GM12872 (cell line): ENCODE measurements around the gene FAM184A.

ENCODE experiments used
- CTCF ChIP-seq: IDR thresholded peaks from 3 replicates; pipeline ENCODE4 v1.5.1; 2011; ENCODE audit warnings: low read depth, mild to moderate bottlenecking, low read length, moderate library complexity; ENCODE audit not compliant: insufficient read depth

FAM184A gene

GRCh38 chr6:118931436-118931835 lies 147.0 kb downstream of the FAM184A start:
- TF ChIP-seq CTCF: no peak

- no peak for TF ChIP-seq CTCF
These were observed 147.8 kb downstream of the FAM184A start for GRCh38 chr6:118930680-118931079.

GRCh38 chr6:118923035-118923434 lies 155.4 kb downstream of the FAM184A start:
- TF ChIP-seq CTCF: no peak

GRCh38 chr6:118921084-118921483 lies 157.4 kb downstream of the FAM184A start:
- no peak for TF ChIP-seq CTCF

GRCh38 chr6:118918329-118918725 lies 160.1 kb downstream of the FAM184A start:
- TF ChIP-seq CTCF: no peak

- no peak for TF ChIP-seq CTCF
These were observed 160.7 kb downstream of the FAM184A start for GRCh38 chr6:118917546-118918328.

GRCh38 chr6:118914598-118914997 lies 163.9 kb downstream of the FAM184A start:
- TF ChIP-seq CTCF: no peak
